A549 (cell line): ENCODE data around the gene EEIG1. TPM values are rescaled to one million over a fixed set of nuclear protein-coding genes. Genes with fewer than 3 reads are reported as not detected.
"Not testable (repeated sequence)": the region's sequence is repeated elsewhere in the genome, so short reads cannot be mapped to it uniquely, and the experiment has no call there.

Experiments used
- ATAC-seq, 2 experiments: fragments of 200-7000 bp in 1 of 2; fragments of >200 bp in 1 of 2; cut with Nextera tagmentation in 1 of 2; cut with Tn5 transposase in 1 of 2; 3 replicates each; pipeline versions ENCODE4 v1.8.0 to v1.9.1; 2018 to 2020; ENCODE audit warnings: mild to moderate bottlenecking in 1 of 2, moderate library complexity in 1 of 2
- CTCF ChIA-PET: fragments of 300-600 bp; sonication (Branson Sonifier 250); formaldehyde crosslinking; extraction: SDS; loops from one replicate; lab custom pipeline; 2021; ENCODE audit warnings: antibody characterized with exemption, inconsistent platforms; lab: Yijun Ruan, JAX
- POLR2A ChIA-PET: fragments of 350-600 bp; formaldehyde crosslinking; extraction: SDS; loops from one replicate; lab custom pipeline; 2021; ENCODE audit warnings: antibody characterized with exemption, inconsistent platforms; lab: Yijun Ruan, JAX
- DNase-seq, 2 experiments: peaks; one replicate each; pipeline versions ENCODE4 v3.0.0 to v3.0.0-alpha.2; 2011 to 2016; ENCODE audit warnings: low read depth in 1 of 2, low spot score in 1 of 2
- FAIRE-seq: peaks from 2 replicates; lab custom pipeline; 2011; peaks lifted over from hg19 to GRCh38; lab: Jason Lieb, UNC
- H3K27ac ChIP-seq, 2 experiments: fragments of >200 bp; sonication (Bioruptor Twin); formaldehyde crosslinking; 3 replicates each; pipeline ENCODE4 v1.5.1; 2016 to 2017
- H3K4me1 ChIP-seq: fragments of >200 bp; sonication (Bioruptor Twin); formaldehyde crosslinking; 3 replicates; pipeline ENCODE4 v1.6.1; 2016
- H3K4me2 ChIP-seq: fragments of >200 bp; sonication (Bioruptor Twin); formaldehyde crosslinking; 3 replicates; pipeline ENCODE4 v1.6.1; 2016
- H3K4me3 ChIP-seq: fragments of >200 bp; sonication (Bioruptor Twin); formaldehyde crosslinking; 3 replicates; pipeline ENCODE4 v1.5.1; 2016
- H3K9me3 ChIP-seq: fragments of >200 bp; sonication (Bioruptor Twin); formaldehyde crosslinking; 3 replicates; pipeline ENCODE4 v1.6.1; 2016
- CBX8 ChIP-seq: fragments of 200-600 bp; sonication (generic); IDR thresholded peaks from 2 replicates; pipeline ENCODE4 v1.6.1; 2016
- CHD2 ChIP-seq: fragments of 150-350 bp; IDR thresholded peaks from 2 replicates; pipeline ENCODE4 v1.6.1; 2014; ENCODE audit warnings: low read length; ENCODE audit not compliant: partially characterized antibody
- CHD4 ChIP-seq: fragments of 200-600 bp; sonication (generic); IDR thresholded peaks from 2 replicates; pipeline ENCODE4 v1.6.1; 2016; ENCODE audit warnings: antibody characterized with exemption, mild to moderate bottlenecking, borderline replicate concordance
- EP300 ChIP-seq, 2 experiments: fragments of >200 bp; sonication (Bioruptor Twin); formaldehyde crosslinking; IDR thresholded peaks; 2 replicates in 1 of 2; 3 replicates in 1 of 2; pipeline ENCODE4 v1.6.1; 2016 to 2017
- ESRRA ChIP-seq: fragments of 150-350 bp; IDR thresholded peaks from 2 replicates; pipeline ENCODE4 v1.6.1; 2014; ENCODE audit warnings: mild to moderate bottlenecking, low read length, borderline replicate concordance
- FOXS1 ChIP-seq: fragments of 250-450 bp; sonication (Bioruptor Pico); IDR thresholded peaks from 2 replicates; pipeline ENCODE4 v1.5.0; 2020; ENCODE audit warnings: mild to moderate bottlenecking, moderate library complexity
- HMGXB4 ChIP-seq: fragments of 250-450 bp; sonication (Bioruptor Pico); IDR thresholded peaks from 2 replicates; pipeline ENCODE4 v1.5.0; 2021; ENCODE audit warnings: mild to moderate bottlenecking, moderate library complexity, borderline replicate concordance
- HOXA7 ChIP-seq: fragments of 250-450 bp; sonication (Bioruptor Pico); IDR thresholded peaks from 2 replicates; pipeline ENCODE4 v1.5.0; 2020; ENCODE audit warnings: mild to moderate bottlenecking, moderate library complexity
- HOXB13 ChIP-seq: fragments of 250-450 bp; sonication (Bioruptor Pico); IDR thresholded peaks from 2 replicates; pipeline ENCODE4 v1.5.0; 2020; ENCODE audit warnings: low read depth, mild to moderate bottlenecking, moderate library complexity
- HOXB5 ChIP-seq: fragments of 250-450 bp; sonication (Bioruptor Pico); IDR thresholded peaks from 2 replicates; pipeline ENCODE4 v1.5.0; 2020; ENCODE audit warnings: mild to moderate bottlenecking, moderate library complexity
- JUN ChIP-seq, 2 experiments: fragments of >200 bp; sonication (Bioruptor Twin); formaldehyde crosslinking; IDR thresholded peaks; 2 replicates in 1 of 2; 3 replicates in 1 of 2; pipeline ENCODE4 v1.6.1; 2016 to 2017
- NFE2L2 ChIP-seq: fragments of 150-350 bp; conservative IDR thresholded peaks from 2 replicates; pipeline ENCODE4 v1.6.1; 2014; ENCODE audit warnings: low read length
- WGBS: methylation state at CpG from one replicate; pipeline ENCODE4 v1.1.6; 2017; ENCODE audit errors: missing lambda C conversion rate; 5-methylcytosine and 5-hydroxymethylcytosine counted together
- polyA plus RNA-seq, 4 experiments: library from polyadenylated mRNA; depleted of rRNA in 3 of 4; stranded (reverse); fragments of >200 nt; fragmentation: RNase III in 1 of 4; extraction: RNeasy Plus Mini Kit Qiagen cat#74134 plus additional on column Dnase treatment in 1 of 4; gene quantifications; 2 replicates in 3 of 4; 3 replicates in 1 of 4; pipeline ENCODE4 v1.2.3, GENCODE V29; 2011 to 2017
- TF ChIP-seq, protein P1 (sequence below): fragments of 200-600 bp; sonication (generic); IDR thresholded peaks from 2 replicates; pipeline ENCODE4 v1.6.1; 2016; ENCODE audit warnings: antibody characterized with exemption, mild to moderate bottlenecking, moderate library complexity

Gene EEIG1
- polyA plus RNA-seq, 2 of the 4 experiments (the other 2 are of a cell fraction): 30.3 to 33.0 TPM

DNA sequence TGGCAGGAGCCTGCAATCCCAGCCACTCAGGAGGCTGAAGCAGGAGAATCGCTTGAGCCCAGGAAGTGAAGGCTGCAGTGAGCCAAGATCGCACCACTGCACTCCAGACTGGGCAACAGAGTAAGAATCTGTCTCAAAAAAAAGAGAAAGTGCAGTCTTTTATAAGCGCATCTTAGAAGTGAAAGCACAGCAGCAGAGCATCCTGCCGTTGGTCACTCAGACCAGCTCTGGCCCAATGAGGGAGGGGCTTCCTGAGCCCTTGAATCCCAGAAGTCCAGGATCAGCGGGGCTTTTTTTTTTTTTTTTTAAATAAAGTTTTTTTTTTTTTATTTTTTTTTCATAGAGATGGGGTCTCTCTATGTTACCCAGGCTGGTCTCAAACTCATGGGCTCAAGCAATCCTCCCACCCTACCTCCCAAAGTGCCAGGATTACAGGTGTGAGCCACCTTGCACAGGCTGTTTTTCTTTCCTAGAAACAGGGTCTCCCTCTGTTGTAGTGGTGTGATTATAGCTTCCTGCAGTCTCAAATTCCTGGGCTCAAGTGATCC is 44.0 kb upstream of the EEIG1 start:
- WGBS: 95% methylated on average over 5 of the region's 5 CpGs
- ChIA-PET CTCF (interaction anchor here (0.8 to 29.7 kb wide), 7 partner anchors 8 to 78 kb away, joined by 3 to 827 read pairs (median 4); partner anchors contain the start of genes DPM2 and PIP5KL1), POLR2A (interaction anchor here (0.7 kb wide), 1 partner anchor 93 kb away, joined by 4 read pairs; no protein-coding TSS in a partner anchor)
- peaks cover 23% of the 10 kb centered on the region for H3K4me1 ChIP-seq
- no peak for FAIRE-seq
- H3K4me2 ChIP-seq: no peak overlapping the region
- no peak overlapping the region for H3K4me3 ChIP-seq
- no peaks in the 10 kb centered on the region for H3K9me3 ChIP-seq
- H3K27ac ChIP-seq: 0 out of 6 replicates have a peak overlapping the region, but pooled peaks of 1 of the 2 experiments have one; percentile 0
- TF ChIP-seq HMGXB4 (CRISPR knock-in tag) (no peak), ESRRA (no peak), HOXB5 (CRISPR knock-in tag) (no peak), HOXA7 (no peak), CHD4 (no peak), JUN (IDR thresholded peaks at IDR 0.05) (no peak), CBX8 (no peak), NFE2L2 (no peak), HOXB13 (no peak)
- TF ChIP-seq, protein P1, sequence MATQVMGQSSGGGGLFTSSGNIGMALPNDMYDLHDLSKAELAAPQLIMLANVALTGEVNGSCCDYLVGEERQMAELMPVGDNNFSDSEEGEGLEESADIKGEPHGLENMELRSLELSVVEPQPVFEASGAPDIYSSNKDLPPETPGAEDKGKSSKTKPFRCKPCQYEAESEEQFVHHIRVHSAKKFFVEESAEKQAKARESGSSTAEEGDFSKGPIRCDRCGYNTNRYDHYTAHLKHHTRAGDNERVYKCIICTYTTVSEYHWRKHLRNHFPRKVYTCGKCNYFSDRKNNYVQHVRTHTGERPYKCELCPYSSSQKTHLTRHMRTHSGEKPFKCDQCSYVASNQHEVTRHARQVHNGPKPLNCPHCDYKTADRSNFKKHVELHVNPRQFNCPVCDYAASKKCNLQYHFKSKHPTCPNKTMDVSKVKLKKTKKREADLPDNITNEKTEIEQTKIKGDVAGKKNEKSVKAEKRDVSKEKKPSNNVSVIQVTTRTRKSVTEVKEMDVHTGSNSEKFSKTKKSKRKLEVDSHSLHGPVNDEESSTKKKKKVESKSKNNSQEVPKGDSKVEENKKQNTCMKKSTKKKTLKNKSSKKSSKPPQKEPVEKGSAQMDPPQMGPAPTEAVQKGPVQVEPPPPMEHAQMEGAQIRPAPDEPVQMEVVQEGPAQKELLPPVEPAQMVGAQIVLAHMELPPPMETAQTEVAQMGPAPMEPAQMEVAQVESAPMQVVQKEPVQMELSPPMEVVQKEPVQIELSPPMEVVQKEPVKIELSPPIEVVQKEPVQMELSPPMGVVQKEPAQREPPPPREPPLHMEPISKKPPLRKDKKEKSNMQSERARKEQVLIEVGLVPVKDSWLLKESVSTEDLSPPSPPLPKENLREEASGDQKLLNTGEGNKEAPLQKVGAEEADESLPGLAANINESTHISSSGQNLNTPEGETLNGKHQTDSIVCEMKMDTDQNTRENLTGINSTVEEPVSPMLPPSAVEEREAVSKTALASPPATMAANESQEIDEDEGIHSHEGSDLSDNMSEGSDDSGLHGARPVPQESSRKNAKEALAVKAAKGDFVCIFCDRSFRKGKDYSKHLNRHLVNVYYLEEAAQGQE: no peak
- no peak for DNase-seq
- no peak for ATAC-seq

- FAIRE-seq, H3K4me3 ChIP-seq, POLR2A ChIA-PET, H3K9me3 ChIP-seq, H3K4me2 ChIP-seq, DNase-seq, ATAC-seq: not testable (repeated sequence)
- CTCF ChIA-PET: interaction anchor here (1.0 to 29.7 kb wide), 3 partner anchors 9 to 77 kb away, joined by 3 to 827 read pairs (median 162); partner anchors contain the start of genes DPM2 and PIP5KL1
- Histone ChIP-seq H3K27ac (peak overlapping the region in 1 of 2 experiments; percentile 61; a peak in 1 of 6 replicates), H3K4me1 (peaks cover 23% of the 10 kb centered on the region)
- whole genome bisulfite sequencing: 74% methylated on average over 12 of the region's 12 CpGs
These were observed 42.9 kb upstream of the EEIG1 start for GRCh38 chr9:128023671-128024070.

DNA sequence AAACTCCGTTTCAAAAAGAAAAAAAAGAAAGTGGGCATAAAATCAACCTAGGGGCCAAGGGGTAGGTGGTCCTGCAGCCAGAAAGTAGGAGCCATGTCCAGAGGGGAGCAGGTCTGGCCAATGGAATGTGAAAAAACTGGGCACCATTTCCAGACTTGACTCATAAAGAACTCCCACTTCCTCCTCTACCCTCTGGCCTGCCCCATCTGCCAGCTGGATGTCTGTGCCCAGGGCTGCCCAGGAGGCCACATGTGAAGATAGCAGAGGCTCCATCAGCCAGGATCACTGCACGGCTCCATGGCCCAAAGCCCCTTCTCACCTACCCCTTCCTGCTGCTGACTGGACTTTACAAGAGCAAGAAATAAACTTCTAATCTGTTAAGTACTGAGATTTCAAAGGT is 42.1 kb upstream of the EEIG1 start:
- DNase-seq (no peak), FAIRE-seq (no peak), ATAC-seq (peak in 1 of 2 experiments; percentile 45; a peak in 4 of 6 replicates)
- Histone ChIP-seq H3K9me3 (no peaks in the 10 kb centered on the region), H3K4me1 (peaks cover 23% of the 10 kb centered on the region), H3K27ac (peak overlapping the region; percentile 41 to 61; a peak in 4 of 6 replicates), H3K4me2 (peak overlapping the region; percentile 35; the same call in 1 of the 3 replicates), H3K4me3 (no peak overlapping the region)
- ChIA-PET POLR2A (no interaction called here), CTCF (interaction anchor here (16.2 kb wide), 1 partner anchor 10 kb away, joined by 162 read pairs; no protein-coding TSS in a partner anchor)
- no peak for TF ChIP-seq EP300 (IDR thresholded peaks at IDR 0.05)
- TF ChIP-seq CHD2: no peak
- TF ChIP-seq FOXS1 (CRISPR knock-in tag): no peak
- 69% methylated on average over 2 of the region's 2 CpGs for WGBS
